HFF-Myc (cell line): ENCODE data around the gene CMIP.

ENCODE experiments used
- DNase-seq: peaks from one replicate; pipeline ENCODE4 v3.0.0-alpha.2; 2011; ENCODE audit warnings: low read depth; ENCODE audit errors: extremely low read depth
- H3K4me3 ChIP-seq: replicated peaks from 2 replicates; pipeline ENCODE4 v1.5.1; 2011; ENCODE audit warnings: low read depth, mild to moderate bottlenecking, control low read depth, low read length
- TF ChIP-seq, protein P1 (sequence below): IDR thresholded peaks from 2 replicates; pipeline ENCODE4 v1.5.1; 2012; ENCODE audit warnings: mild to moderate bottlenecking, low read depth, low read length, control low read depth; ENCODE audit errors: missing control alignments

CMIP gene

GRCh38 chr16:81491541-81492188, 47.1 kb downstream of the CMIP start:
- DNase-seq: no peak
- TF ChIP-seq, protein P1, sequence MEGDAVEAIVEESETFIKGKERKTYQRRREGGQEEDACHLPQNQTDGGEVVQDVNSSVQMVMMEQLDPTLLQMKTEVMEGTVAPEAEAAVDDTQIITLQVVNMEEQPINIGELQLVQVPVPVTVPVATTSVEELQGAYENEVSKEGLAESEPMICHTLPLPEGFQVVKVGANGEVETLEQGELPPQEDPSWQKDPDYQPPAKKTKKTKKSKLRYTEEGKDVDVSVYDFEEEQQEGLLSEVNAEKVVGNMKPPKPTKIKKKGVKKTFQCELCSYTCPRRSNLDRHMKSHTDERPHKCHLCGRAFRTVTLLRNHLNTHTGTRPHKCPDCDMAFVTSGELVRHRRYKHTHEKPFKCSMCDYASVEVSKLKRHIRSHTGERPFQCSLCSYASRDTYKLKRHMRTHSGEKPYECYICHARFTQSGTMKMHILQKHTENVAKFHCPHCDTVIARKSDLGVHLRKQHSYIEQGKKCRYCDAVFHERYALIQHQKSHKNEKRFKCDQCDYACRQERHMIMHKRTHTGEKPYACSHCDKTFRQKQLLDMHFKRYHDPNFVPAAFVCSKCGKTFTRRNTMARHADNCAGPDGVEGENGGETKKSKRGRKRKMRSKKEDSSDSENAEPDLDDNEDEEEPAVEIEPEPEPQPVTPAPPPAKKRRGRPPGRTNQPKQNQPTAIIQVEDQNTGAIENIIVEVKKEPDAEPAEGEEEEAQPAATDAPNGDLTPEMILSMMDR: no peak
- H3K4me3 ChIP-seq: no peak overlapping the region

- no peak overlapping the region for H3K4me3 ChIP-seq
- no peak for DNase-seq
- TF ChIP-seq, protein P1: no peak
Observed at GRCh38 chr16:81492311-81492761, 47.7 kb downstream of the CMIP start.

- DNase-seq: no peak
- H3K4me3 ChIP-seq: no peak overlapping the region
Observed at GRCh38 chr16:81492965-81493754, 48.6 kb downstream of the CMIP start.

GRCh38 chr16:81493755-81494433, 49.3 kb downstream of the CMIP start:
- no peak overlapping the region for H3K4me3 ChIP-seq
- DNase-seq: peak; percentile 57
- TF ChIP-seq, protein P1: no peak

More at GRCh38 chr16:81492965-81493754, 48.6 kb downstream of the CMIP start:
- TF ChIP-seq, protein P1: no peak

- no peak for DNase-seq
- TF ChIP-seq, protein P1: no peak
- H3K4me3 ChIP-seq: no peak overlapping the region
Observed at GRCh38 chr16:81494434-81494806, 49.8 kb downstream of the CMIP start.

- TF ChIP-seq, protein P1: no peak
- DNase-seq: no peak
- no peak overlapping the region for H3K4me3 ChIP-seq
Observed at GRCh38 chr16:81494888-81495287, 50.3 kb downstream of the CMIP start.
